ENCODE measurements around the gene ABHD3.
"Not testable (repeated sequence)": the region's sequence is repeated elsewhere in the genome, so short reads cannot be mapped to it uniquely, and the experiment has no call there.

ABHD3 gene

DNA sequence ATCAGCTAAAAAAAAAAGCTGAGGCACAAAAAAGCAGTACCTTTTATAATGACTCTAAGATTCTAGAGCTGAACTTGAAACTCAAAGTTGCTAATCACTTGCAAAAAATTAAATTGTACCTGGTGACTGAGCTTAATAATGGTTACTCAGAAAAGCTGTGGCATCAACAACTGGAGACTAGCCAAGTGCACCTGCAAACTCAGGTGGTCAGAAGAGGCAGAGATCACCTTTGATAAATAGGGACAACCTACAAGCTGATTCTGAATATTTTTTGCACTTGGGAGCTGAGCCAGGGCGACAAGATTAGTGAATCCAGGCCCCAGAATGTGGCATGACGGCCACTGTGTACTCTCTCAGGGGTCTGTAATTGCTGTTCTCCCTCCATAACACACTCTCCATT, 3.0 kb downstream of the ABHD3 start:
- no peak for DNase-seq (ENCODE audit: low spot score)
- TF ChIP-seq CTCF (IDR thresholded peaks at IDR 0.05; ENCODE audit: extremely low read depth, missing control alignments), result no peak

GRCh38 chr18:21700528-21701075, 4.0 kb downstream of the ABHD3 start:
- DNase-seq (ENCODE audit: low spot score), result no peak
- no peak for TF ChIP-seq CTCF (IDR thresholded peaks at IDR 0.05; ENCODE audit: extremely low read depth, missing control alignments)

DNA sequence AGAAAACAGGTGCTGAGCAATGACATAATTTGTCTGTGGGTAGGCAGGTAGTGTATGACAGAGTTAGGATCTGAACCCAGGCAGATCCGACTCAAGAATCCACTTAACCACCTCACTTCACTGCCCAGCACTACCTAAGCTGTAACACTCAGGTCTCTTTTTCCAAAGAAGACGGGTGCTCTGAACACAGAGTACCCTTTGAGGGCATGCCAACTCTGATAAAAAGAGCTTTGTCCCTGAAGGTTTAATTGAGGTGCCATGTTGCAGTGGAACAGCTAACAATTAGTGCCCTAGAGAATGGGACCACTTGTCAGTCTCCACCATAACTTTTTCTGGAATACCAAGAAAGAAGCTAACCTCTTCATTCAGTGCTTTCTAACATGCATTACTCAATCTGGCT, 11.3 kb downstream of the ABHD3 start:
- TF ChIP-seq CTCF (IDR thresholded peaks at IDR 0.05; ENCODE audit: extremely low read depth, missing control alignments), result no peak
- no peak for DNase-seq (ENCODE audit: low spot score)

DNA sequence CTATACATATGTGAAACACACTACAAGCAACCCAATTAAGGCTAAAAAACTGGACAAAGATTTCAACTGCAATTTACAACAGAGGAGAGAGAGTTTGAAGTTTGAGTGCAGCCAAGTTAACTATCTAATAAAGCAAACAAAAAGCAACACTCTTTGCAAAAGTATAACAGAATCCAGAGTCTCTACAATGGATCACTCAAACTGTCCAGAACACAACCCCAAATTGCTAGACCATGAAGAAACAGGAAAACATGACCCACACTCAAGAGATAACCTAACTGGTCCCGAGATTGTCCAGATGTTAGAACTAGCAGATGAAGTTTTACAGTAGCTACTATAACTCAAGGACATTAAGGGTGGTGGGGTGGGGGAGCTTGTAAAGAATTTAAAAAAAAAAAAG, 14.8 kb downstream of the ABHD3 start:
- no peak for DNase-seq (ENCODE audit: low spot score)
- no peak for TF ChIP-seq CTCF (IDR thresholded peaks at IDR 0.05; ENCODE audit: extremely low read depth, missing control alignments)

DNA sequence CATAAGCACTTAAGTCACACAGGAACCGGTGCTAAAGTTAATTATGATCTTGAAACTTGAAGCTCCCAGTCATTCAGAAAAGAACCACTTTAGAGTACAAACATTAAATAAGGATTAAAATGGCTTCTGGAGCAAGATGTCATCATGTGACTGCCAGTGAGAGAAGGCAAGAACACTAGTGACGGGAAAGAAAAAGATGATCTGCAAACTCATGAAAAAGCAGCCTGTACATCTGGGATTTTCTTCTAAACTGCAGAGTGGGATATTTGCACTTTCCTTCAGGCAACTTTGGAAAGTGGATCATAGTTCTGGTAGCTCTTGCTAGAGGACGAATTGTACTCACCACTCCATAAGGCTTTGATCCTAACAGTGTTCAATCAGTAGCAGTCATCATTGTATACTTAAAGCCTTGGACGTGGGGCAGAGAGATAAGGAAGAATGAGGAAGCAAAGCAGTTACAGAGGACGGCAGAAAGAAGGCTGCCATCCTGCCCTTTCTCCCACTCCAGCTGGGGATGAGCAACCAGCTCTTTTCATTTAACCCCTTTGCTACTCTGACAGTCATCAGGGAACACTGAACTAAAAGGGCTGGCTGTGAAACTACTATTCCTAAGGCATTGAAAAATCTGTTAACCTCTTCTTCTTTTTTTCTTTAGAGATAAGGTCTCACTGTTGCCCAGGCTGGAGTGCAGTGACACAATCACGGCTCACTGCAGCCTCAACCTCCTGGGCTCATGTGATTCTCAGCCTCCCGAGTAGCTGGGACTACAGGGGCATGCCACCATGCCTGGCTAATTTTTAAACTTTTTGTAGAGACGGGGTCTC, 18.1 kb downstream of the ABHD3 start:
- no peak for DNase-seq (ENCODE audit: low spot score)
- TF ChIP-seq CTCF (IDR thresholded peaks at IDR 0.05; ENCODE audit: extremely low read depth, missing control alignments), result no peak

DNA sequence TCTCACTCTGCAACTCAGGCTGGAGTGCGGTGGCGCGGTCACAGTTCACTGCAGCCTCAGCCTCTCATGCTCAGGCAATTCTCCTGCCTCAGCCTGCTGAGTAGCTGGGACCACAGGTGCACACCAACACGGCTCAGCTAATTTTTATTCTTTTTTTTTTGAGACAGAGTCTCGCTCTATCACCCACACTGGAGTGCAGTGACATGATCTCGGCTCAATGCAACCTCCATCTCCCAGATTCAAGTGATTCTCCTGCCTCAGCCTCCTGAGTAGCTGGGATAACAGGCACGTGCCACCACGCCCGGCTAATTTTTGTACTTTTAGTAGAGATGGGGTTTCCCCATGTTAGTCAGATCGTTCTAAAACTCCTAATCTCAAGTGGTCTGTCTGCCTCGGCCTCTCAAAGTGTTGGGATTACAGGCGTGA, 19.0 kb downstream of the ABHD3 start:
- DNase-seq (ENCODE audit: low spot score), result not testable (repeated sequence)

- peak; percentile 37 for DNase-seq (ENCODE audit: low spot score)
- no peak for TF ChIP-seq CTCF (IDR thresholded peaks at IDR 0.05; ENCODE audit: extremely low read depth, missing control alignments)
Observed at GRCh38 chr18:21684731-21685130, 19.8 kb downstream of the ABHD3 start.
